H1 (cell line): ENCODE measurements around the gene ECE2. TPM values are rescaled to one million over a fixed set of nuclear protein-coding genes. Genes with fewer than 3 reads are reported as not detected.

Experiments used
- EGR1 ChIP-seq: IDR thresholded peaks from 2 replicates; pipeline ENCODE4 v1.6.1; 2011; ENCODE audit warnings: low read depth, low read length, borderline replicate concordance
- TEAD4 ChIP-seq: IDR thresholded peaks from 2 replicates; pipeline ENCODE4 v1.6.1; 2012; ENCODE audit warnings: low read depth, low read length, inconsistent platforms, mixed read lengths
- polyA plus RNA-seq, 7 experiments: library from polyadenylated mRNA; depleted of rRNA in 3 of 7; stranded (reverse) in 5 of 7; unstranded in 2 of 7; fragments of >200 nt in 5 of 7; fragments of 200-250 nt in 2 of 7; gene quantifications; 1 replicate in 5 of 7; 2 replicates in 1 of 7; 4 replicates in 1 of 7; pipeline versions ENCODE4 v1.2.1 to v1.2.3, GENCODE V29; 2011 to 2013; ENCODE audit warnings: missing spikeins in 2 of 7, mixed read lengths in 2 of 7
- total RNA-seq: library from RNA; stranded (reverse); fragmentation: NEBNext Ultra II Directional; extraction: Animal tissue kit (Norgen Biotek cat#: 25700); gene quantifications from 2 replicates; pipeline ENCODE4 v1.2.1, GENCODE V29; 2021

ECE2 gene
- total and polyA plus RNA-seq, 2 of the 8 experiments (the other 6 are each of a cell fraction or from before 2014, with no cell fraction given) = 0.44 to 0.86 TPM

DNA sequence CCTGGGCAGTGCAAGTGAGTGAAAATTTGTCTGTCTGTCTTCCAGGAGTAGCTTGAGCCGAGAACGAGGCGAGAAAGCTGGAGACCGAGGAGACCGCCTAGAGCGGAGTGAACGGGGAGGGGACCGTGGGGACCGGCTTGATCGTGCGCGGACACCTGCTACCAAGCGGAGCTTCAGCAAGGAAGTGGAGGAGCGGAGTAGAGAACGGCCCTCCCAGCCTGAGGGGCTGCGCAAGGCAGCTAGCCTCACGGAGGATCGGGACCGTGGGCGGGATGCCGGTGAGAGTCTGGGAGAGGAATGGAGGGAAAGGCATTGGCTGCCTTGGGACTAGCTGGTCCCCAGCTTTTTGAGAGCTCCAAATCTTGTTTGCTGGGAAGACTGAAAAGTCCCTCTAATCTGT lies 51.3 kb downstream of the ECE2 start (continued):
- TF ChIP-seq TEAD4 (no peak), EGR1 (no peak)
